Pulmonary artery endothelial cell (primary cell): ENCODE measurements around the gene KRIT1. TPM values are rescaled to one million over a fixed set of nuclear protein-coding genes. Genes with fewer than 3 reads are reported as not detected.
"Not testable (repeated sequence)": the region's sequence is repeated elsewhere in the genome, so short reads cannot be mapped to it uniquely, and the experiment has no call there.

Source experiments
- DNase-seq: peaks from one replicate; pipeline ENCODE4 v3.0.0-alpha.2; 2011; ENCODE audit warnings: low read depth, low spot score
- total RNA-seq: library from RNA; depleted of rRNA; stranded (reverse); fragments of >200 nt; gene quantifications from 2 replicates; pipeline ENCODE4 v1.2.3, GENCODE V29; 2014

KRIT1 gene
- total RNA-seq = 40.5 and 44.0 TPM in 2 replicates

DNA sequence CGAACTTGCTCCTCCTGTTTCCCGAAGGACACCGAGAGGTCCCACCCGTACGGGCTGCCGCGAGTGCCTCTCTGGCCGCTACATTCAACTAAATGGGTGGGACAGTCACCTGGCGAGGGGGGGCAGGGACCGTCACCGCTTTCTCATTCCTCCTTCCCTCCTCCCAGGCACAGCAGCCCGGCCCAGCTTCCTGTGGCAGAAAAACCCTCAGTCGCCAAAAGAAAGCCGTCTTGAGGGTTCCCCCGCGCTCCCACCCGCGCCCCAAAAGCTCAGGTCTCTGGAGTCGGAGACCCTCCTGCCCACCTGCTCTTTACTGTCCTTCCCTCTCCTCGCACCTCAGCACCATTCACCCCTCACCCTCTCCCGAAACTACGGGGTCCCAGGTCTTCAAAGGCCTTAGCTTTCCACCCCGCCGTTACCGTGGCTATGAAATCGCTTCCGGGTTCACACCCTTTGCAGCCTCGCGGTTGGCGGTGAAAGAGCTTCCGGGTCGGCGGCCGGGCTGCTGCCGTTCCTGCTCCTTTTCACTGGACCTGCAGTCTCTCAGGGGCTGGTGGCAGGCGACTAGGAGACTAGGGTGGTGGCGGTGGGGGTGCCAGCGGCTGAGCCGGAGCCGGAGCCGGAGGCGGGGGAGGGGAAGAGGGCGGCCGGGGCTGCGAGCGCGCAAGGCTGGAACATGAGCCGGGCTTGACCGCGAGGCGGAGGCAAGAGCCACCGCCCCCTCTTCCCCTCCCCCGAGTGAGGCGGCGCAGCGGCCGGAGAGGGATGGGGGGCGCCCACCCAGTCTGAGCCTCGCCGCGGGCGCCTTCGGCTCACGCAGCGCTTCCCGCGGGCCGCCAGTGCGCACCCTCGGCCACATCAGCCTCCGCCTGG, at the start of gene KRIT1, which contains the start of gene ANKIB1:
KRIT1 (minus strand) TSS at position 428 of the 873 bp plus-strand sequence. CDS start 3,779 bp downstream, outside the sequence.
ANKIB1 (plus strand) TSS at position 488 of the 873 bp plus-strand sequence. CDS start 49,005 bp downstream, outside the sequence.
- peak; percentile 39 for DNase-seq

- DNase-seq = no peak
Observed at GRCh38 chr7:92295391-92295790, 49.7 kb upstream of the KRIT1 start.

DNA sequence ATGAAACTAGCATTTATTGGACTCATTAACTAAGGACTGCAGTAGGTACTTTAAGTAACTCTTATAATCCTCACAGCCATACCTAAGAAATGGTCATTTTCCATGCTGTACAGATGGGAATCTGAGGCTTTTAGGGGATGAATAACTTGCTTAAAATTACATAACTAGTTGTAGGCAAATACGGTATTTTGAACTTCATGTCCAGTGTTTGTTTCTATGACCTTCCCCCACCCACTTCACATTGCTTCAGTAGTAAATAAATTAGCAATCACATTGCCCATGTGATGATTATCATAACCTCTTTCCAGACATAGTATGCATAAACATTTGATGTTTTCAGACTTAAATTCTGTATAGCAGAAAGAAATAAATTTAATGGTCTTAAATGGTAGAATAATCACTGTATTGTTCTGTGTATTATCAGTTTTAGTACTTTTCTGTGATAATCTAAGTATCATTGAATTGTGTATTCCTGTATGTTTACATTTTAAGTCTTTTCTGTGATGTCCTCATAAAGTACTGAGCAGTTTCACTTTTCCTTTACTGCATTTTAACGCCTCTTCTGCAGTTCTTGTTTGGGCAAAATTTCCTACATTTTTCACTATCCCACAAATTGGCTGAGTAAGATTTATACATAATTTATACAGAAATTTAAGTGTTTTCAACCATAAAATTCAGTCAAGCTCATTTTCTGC, 48.3 kb upstream of the KRIT1 start:
- DNase-seq = no peak

DNA sequence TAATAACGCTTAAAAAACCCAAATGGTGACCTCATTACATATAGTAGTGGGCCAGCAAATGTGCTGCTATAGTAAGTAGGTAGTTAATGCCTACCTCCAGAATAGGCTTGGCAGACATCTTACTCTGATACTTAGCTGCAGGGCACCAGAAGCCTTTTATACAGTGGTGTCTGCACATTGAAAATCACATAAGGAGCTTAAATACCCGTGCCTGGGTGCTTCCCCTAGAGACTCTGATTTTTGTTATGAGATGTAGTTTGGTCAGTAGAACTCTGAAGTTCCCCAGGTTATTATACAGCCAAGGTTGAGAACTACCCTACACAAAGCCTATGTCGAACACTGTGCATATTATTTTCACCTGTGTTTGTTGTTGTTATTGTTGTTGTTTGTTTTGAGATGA, 47.3 kb upstream of the KRIT1 start:
- no peak for DNase-seq

DNA sequence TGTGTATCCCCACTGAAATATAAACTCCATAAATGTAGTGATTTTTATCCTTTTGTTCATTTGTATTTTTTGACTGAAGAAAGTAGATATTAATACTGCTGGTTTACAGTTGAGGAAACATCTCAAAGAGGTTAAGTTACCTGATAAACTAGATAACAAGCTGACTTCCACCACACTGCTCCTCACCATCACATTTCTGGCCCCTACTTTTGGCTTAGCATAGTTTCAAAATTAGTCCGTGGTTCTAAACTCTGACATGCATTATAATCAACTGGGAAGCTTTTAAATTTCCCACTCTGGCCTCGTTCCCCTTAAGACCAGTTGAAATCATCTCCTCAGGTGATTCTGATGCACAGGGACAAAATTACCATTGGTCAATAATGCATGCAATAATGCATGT, 43.6 kb upstream of the KRIT1 start:
- DNase-seq = no peak

- no peak for DNase-seq
Observed at GRCh38 chr7:92282930-92283329, 37.2 kb upstream of the KRIT1 start.

DNA sequence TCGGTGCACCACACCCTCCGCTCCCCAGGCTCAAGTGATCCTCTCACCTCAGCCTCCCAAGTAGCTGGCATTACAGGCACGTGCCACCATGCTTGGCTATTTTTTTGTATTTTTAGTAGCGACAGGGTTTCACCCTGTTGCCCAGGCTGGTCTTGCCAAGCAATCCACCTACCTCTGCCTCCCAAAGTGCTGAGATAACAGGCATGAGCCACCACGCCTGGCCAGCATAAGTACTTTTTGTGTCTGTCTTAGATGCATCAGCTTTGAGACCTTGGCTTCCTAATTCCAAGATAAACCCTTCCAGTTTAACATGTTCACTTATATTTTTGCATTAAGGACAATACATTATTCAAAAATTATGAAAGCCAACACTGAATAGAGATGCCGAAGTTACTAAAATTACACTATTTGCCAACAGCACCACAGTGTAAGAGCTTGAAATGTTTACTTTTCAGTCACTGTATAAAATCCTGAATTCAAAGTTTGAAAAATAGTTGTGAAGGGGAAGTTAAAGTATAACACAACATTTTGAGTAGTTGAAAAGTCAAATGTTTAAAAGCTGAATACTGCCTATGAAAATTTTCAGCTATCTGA, 36.6 kb upstream of the KRIT1 start:
- no peak for DNase-seq

DNA sequence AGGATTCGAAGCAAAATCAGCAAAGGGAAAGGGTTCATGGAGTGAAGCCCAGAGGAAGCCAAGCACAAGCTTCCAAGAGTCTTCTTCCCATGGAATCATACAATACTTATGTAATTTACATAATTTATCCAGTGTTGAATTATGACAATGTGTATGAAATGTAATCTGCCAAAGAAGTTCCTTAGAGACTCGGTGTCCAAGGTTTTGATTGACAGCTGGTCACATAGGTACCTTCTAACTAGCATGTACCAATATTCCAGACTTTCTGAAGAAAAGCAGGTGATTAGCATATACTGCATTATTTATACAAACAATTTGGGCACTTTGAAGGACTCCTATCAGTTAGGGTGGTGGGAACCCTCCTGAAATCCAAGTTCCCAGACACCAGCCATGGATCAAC, 35.3 kb upstream of the KRIT1 start:
- no peak for DNase-seq

GRCh38 chr7:92279396-92280031, 33.8 kb upstream of the KRIT1 start:
- no peak for DNase-seq

GRCh38 chr7:92276460-92276864, 30.7 kb upstream of the KRIT1 start:
- no peak for DNase-seq

DNA sequence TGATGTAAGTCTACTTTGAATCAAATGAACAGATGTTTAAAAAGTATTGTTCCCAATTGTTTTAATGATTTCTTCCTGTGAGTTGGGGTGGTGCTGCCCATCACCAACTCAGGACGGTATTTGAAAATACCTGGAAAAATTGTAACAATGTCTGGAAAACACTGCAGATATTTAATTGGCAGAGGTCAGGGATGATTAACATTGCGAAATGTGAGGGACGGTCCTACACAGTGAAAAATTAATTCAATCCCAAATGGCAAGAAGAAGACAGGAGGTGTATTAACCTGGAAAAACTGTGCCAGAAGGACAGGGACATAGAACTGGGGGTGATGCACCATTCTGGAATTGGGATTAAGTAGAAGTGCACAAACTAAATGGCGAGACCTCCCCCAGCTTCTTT, 29.6 kb upstream of the KRIT1 start:
- DNase-seq = no peak

- DNase-seq = no peak
Observed at GRCh38 chr7:92268921-92269320, 23.2 kb upstream of the KRIT1 start.

DNA sequence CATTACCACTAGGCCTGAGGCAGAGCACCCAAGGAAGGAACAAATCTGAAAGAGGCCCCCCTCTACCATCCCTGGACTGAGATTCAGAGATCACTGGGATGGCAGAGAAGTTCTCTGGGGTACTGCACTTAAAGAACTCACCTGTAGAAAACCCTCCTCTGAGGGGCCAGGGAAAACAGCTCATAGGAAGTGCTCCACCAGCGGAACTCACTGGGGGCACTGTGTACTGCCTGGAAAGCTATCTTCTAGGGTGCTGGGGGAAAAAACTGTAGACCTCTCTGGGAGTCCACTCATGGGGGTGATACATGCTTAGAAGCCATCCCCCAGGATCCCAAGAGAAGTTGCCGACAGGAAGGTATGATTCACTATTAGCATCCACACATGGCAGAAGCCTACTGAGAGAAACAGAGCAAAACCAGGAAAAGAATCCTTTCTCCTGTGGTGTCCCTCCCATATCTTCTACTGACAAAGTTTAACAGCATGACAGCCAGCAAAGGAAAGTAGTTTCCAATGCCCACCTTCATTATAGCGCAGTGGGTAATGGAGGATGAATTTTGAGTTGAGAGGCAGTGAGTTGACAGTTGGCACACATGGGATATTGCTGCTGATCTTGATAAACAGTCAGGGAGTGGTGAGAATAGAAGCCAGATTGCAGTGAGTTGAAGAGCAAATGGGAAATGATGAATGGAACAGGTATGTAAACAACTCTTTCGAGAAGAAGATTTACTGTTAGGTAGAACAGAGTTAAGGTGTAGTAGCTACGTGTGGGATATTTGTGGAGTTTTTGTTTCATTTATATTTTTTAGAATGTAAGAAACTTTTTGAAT, 20.9 kb upstream of the KRIT1 start:
- DNase-seq = no peak

DNA sequence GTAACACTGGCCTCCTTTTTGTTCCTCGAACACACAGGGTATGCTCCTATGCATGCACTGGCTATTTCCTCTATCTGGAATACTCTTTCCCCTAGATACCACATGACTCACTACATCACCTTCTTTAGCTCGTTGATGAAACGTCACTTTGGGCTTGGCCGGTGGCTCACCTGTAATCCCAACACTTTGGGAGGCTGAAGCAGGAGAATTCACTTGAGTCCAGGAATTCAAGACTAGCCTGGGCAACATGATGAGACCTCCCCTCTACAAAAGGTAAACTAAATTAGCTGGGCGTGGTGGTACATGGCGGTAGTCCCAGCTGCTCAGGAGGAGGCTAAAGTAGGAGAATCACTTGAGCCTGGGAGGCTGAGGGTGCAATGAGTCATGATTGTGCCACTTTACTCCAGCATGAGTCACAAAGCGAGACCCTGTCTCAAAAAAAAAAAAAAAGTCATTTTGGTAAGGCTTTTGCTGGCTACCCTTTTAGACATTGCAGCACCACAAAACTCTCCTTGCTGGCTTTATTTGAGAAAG, 14.6 kb upstream of the KRIT1 start:
- no peak for DNase-seq

DNA sequence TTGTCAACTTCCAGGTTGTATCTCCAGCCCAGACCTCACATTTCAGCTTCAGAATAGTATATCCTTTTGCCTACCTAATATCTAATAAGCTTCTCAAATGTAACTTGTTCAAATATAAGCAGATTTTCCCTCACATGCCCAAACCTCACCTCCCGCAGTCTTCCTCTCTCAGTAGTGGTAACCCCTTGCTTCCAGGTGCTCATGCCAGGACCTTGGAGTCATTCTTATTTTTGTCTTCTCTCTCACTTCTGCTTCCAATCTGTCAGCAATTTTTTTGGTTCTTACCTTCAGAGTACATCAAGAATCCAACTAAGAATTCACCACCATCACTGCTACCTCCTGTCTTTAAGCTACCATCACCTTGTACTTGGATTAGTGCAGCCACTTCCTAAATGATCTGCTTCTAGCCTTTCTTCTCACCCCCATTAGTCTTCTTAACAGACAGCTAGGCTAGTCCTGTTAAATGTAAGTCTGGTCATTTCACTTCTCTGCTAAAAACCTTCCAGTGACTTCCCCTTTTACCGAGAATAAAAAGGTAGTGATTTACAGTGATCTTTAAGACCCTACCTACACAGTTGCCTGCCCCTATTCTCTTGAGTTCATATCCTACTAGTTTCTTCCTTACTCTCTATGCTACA, 14.0 kb upstream of the KRIT1 start:
- no peak for DNase-seq

- no peak for DNase-seq
Observed at GRCh38 chr7:92259062-92259461, 13.3 kb upstream of the KRIT1 start.

- no peak for DNase-seq
Observed at GRCh38 chr7:92255308-92255707, 9.6 kb upstream of the KRIT1 start.

DNA sequence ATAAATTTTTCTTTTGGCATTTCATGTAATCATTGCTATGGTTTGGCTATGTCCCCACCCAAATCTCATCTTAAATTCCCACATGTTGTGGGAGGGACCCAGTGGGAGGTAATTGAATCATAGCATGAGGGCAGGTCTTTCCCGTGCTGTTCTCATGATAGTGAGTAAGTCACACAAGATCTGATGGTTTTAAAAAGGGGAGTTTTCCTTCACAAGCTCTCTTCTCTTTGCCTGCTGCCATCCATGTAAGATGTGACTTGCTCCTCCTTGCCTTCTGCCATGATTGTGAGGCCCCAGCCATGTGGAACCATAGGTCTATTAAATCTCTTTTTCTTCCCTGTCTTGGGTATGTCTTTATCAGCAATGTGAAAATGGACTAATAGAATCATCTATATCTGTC, 9.1 kb upstream of the KRIT1 start:
- not testable (repeated sequence) for DNase-seq

DNA sequence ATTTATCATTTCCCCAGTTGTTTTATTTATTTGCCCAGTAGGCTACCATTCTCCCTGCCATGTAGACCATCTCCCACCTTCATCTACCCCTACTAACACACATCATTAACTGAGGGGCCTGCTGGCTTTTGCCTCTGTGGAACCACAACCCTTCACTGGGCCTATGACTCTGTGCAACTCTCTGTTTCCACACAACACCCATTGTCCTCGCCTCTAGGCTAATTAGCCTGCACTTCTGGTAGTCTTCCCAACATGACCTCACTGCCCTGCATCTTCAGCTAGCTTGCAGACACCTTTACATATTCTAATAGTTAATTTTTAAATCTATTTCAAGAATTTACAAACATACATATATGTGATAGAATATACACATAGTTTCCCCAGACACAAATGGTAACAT, 7.5 kb upstream of the KRIT1 start:
- DNase-seq = no peak

DNA sequence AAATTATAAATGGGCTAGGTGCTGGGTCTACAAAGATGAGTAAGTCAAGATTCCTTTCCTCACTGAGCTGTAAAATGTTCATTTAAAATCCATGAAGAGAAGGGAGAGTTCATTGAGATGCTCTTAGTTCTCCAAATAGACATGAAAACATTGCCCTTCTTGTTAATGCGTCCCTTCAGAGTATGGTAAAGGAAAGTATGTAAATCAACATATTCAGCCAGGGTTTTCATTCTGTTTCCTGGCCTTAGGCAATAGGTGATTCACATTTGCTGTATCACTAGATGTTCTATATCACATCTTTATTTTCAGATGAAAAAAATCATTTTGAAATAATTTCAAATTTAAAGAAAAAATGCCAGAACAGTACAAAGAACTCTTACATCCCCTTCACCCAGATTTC, 5.5 kb upstream of the KRIT1 start:
- no peak for DNase-seq
